SK-N-SH (cell line): ENCODE results near the gene SLC7A8. TPM values are rescaled to one million over a fixed set of nuclear protein-coding genes. Genes with fewer than 3 reads are reported as not detected.

Source experiments
- CTCF ChIA-PET: fragments of 300-600, 350-600 bp; formaldehyde crosslinking; extraction: SDS; loops from one replicate; lab custom pipeline; 2021; lab: Yijun Ruan, JAX
- POLR2A ChIA-PET: fragments of 350-600 bp; sonication (Branson Sonifier 250); formaldehyde crosslinking; extraction: SDS; loops from one replicate; lab custom pipeline; 2020; ENCODE audit warnings: antibody characterized with exemption, inconsistent platforms; lab: Yijun Ruan, JAX
- DNase-seq: peaks from one replicate; pipeline ENCODE4 v3.0.0; 2012
- H2AFZ ChIP-seq: fragments of 200-600 bp; sonication (generic); 2 replicates; pipeline ENCODE4 v1.8.1; 2016; ENCODE audit warnings: antibody characterized with exemption, mild to moderate bottlenecking, low read depth
- H3F3A ChIP-seq: fragments of 200-600 bp; sonication (generic); replicated peaks from 2 replicates; pipeline ENCODE3; 2016; ENCODE audit warnings: antibody characterized with exemption, mild to moderate bottlenecking; ENCODE audit not compliant: insufficient read depth
- H3K27ac ChIP-seq, 2 experiments: fragments of 200-500 bp in 1 of 2; fragments of 200-600 bp in 1 of 2; sonication (Bioruptor generic) in 1 of 2; sonication (generic), shearing (Covaris generic) in 1 of 2; 2 replicates each; pipeline versions ENCODE4 v1.5.1 to v1.6.1; 2014 to 2016; ENCODE audit warnings: low read depth in 2 of 2, inconsistent platforms in 1 of 2, low read length in 1 of 2, mild to moderate bottlenecking in 1 of 2, mixed read lengths in 1 of 2
- H3K27me3 ChIP-seq: fragments of 200-600 bp; sonication (generic), shearing (Covaris generic); 2 replicates; pipeline ENCODE4 v1.6.1; 2016; ENCODE audit warnings: mixed run types; ENCODE audit not compliant: insufficient read depth
- H3K36me3 ChIP-seq, 2 experiments: fragments of 200-500 bp in 1 of 2; fragments of 200-600 bp in 1 of 2; sonication (Bioruptor generic) in 1 of 2; sonication (generic) in 1 of 2; replicated peaks in 1 of 2; 2 replicates each; pipeline versions ENCODE3 to v1.5.1; 2014 to 2016; ENCODE audit warnings: low read length in 1 of 2, mild to moderate bottlenecking in 1 of 2; ENCODE audit not compliant: insufficient read depth in 2 of 2, control insufficient read depth in 1 of 2
- H3K4me1 ChIP-seq, 2 experiments: fragments of 200-500 bp in 1 of 2; fragments of 200-600 bp in 1 of 2; sonication (Bioruptor generic) in 1 of 2; sonication (generic), shearing (Covaris generic) in 1 of 2; 2 replicates each; pipeline versions ENCODE4 v1.5.1 to v1.6.1; 2014 to 2016; ENCODE audit warnings: low read depth in 1 of 2, low read length in 1 of 2, mixed run types in 1 of 2; ENCODE audit not compliant: insufficient read depth in 2 of 2, control insufficient read depth in 1 of 2
- H3K4me2 ChIP-seq: fragments of 200-600 bp; sonication (generic), shearing (Covaris generic); 2 replicates; pipeline ENCODE4 v1.6.1; 2017; ENCODE audit warnings: mixed run types
- H3K4me3 ChIP-seq, 2 experiments: fragments of 200-500 bp in 1 of 2; fragments of 200-600 bp in 1 of 2; sonication (Bioruptor generic) in 1 of 2; sonication (generic), shearing (Covaris generic) in 1 of 2; 2 replicates each; pipeline versions ENCODE4 v1.5.1 to v1.8.1; 2014 to 2016; ENCODE audit warnings: low read depth in 2 of 2, inconsistent platforms in 1 of 2, low read length in 1 of 2, mild to moderate bottlenecking in 1 of 2, mixed read lengths in 1 of 2, moderate library complexity in 1 of 2
- H3K79me2 ChIP-seq: fragments of 200-600 bp; sonication (generic); 2 replicates; pipeline ENCODE4 v1.8.1; 2017; ENCODE audit warnings: mild to moderate bottlenecking; ENCODE audit not compliant: insufficient read depth
- H3K9ac ChIP-seq: fragments of 200-600 bp; sonication (generic); 2 replicates; pipeline ENCODE4 v1.6.1; 2017; ENCODE audit warnings: mixed run types
- H3K9me2 ChIP-seq: fragments of 200-600 bp; sonication (generic); 2 replicates; pipeline ENCODE4 v1.6.1; 2017; ENCODE audit warnings: mixed run types
- H3K9me3 ChIP-seq: fragments of 200-600 bp; sonication (generic); 2 replicates; pipeline ENCODE4 v1.6.1; 2017; ENCODE audit warnings: mixed run types, mild to moderate bottlenecking, moderate library complexity
- H4K20me1 ChIP-seq: fragments of 200-600 bp; sonication (generic); 2 replicates; pipeline ENCODE4 v1.6.1; 2017; ENCODE audit warnings: mild to moderate bottlenecking, mixed run types; ENCODE audit not compliant: insufficient read depth
- ELF1 ChIP-seq: IDR thresholded peaks from 2 replicates; pipeline ENCODE4 v1.4.0; 2012
- EZH2phosphoT487 ChIP-seq: fragments of 200-600 bp; sonication (generic); IDR thresholded peaks from 2 replicates; pipeline ENCODE4 v1.6.1; 2017; ENCODE audit warnings: low read depth, mixed run types, mild to moderate bottlenecking, antibody characterized with exemption, moderate library complexity, borderline replicate concordance
- FOXM1 ChIP-seq: IDR thresholded peaks from 2 replicates; pipeline ENCODE4 v1.4.0; 2012; ENCODE audit warnings: low read depth, mild to moderate bottlenecking
- JUND ChIP-seq: IDR thresholded peaks from 2 replicates; pipeline ENCODE4 v1.4.0; 2012
- MXI1 ChIP-seq: IDR thresholded peaks from 2 replicates; pipeline ENCODE4 v1.6.1; 2012; ENCODE audit warnings: mild to moderate bottlenecking, low read depth, low read length, improper control_type of control experiment
- NRF1 ChIP-seq: IDR thresholded peaks from 2 replicates; pipeline ENCODE4 v1.6.1; 2012; ENCODE audit warnings: low read depth, mild to moderate bottlenecking, low read length
- POLR2AphosphoS5 ChIP-seq: IDR thresholded peaks from 2 replicates; pipeline ENCODE4 v1.6.1; 2012; ENCODE audit warnings: low read depth, low read length
- RCOR1 ChIP-seq: fragments of 150-350 bp; IDR thresholded peaks from 2 replicates; pipeline ENCODE4 v1.6.1; 2017; ENCODE audit warnings: antibody characterized with exemption, low read length
- RFX5 ChIP-seq: IDR thresholded peaks from 2 replicates; pipeline ENCODE4 v1.6.1; 2012; ENCODE audit warnings: mild to moderate bottlenecking, improper control_type of control experiment, low read length
- SMC3 ChIP-seq: IDR thresholded peaks from 2 replicates; pipeline ENCODE4 v1.6.1; 2012; ENCODE audit warnings: low read depth, low read length, improper control_type of control experiment
- TAF1 ChIP-seq: IDR thresholded peaks from 2 replicates; pipeline ENCODE4 v1.6.1; 2012; ENCODE audit warnings: low read depth, mild to moderate bottlenecking, low read length, moderate library complexity, borderline replicate concordance
- TEAD4 ChIP-seq: IDR thresholded peaks from 2 replicates; pipeline ENCODE4 v1.4.0; 2012; ENCODE audit warnings: mild to moderate bottlenecking, borderline replicate concordance; ENCODE audit not compliant: insufficient read depth
- YY1 ChIP-seq: IDR thresholded peaks from 2 replicates; pipeline ENCODE4 v1.4.0; 2012; ENCODE audit warnings: low read depth, mild to moderate bottlenecking
- WGBS: methylation state at CpG from one replicate; pipeline ENCODE4 v1.1.6; 2017; ENCODE audit warnings: low lambda C conversion rate; 5-methylcytosine and 5-hydroxymethylcytosine counted together
- polyA plus RNA-seq, 3 experiments: library from polyadenylated mRNA; depleted of rRNA; stranded (reverse); fragments of >200 nt; gene quantifications; 2 replicates each; pipeline ENCODE4 v1.2.3, GENCODE V29; 2012
- TF ChIP-seq, protein P1 (sequence below): fragments of 150-350 bp; IDR thresholded peaks from 2 replicates; pipeline ENCODE4 v1.6.1; 2016; ENCODE audit warnings: mild to moderate bottlenecking, low read depth, low read length
- TF ChIP-seq, protein P2 (sequence below): IDR thresholded peaks from 2 replicates; pipeline ENCODE4 v1.4.0; 2012; ENCODE audit warnings: low read depth, borderline replicate concordance
- TF ChIP-seq, protein P3 (sequence below): IDR thresholded peaks from 2 replicates; pipeline ENCODE4 v1.4.0; 2012; ENCODE audit warnings: low read depth, borderline replicate concordance
- TF ChIP-seq, protein P4 (sequence below): IDR thresholded peaks from 2 replicates; pipeline ENCODE4; 2012

Gene SLC7A8
- polyA plus RNA-seq, 1 of the 3 experiments (the other 2 are of a cell fraction), result 1.4 TPM

DNA sequence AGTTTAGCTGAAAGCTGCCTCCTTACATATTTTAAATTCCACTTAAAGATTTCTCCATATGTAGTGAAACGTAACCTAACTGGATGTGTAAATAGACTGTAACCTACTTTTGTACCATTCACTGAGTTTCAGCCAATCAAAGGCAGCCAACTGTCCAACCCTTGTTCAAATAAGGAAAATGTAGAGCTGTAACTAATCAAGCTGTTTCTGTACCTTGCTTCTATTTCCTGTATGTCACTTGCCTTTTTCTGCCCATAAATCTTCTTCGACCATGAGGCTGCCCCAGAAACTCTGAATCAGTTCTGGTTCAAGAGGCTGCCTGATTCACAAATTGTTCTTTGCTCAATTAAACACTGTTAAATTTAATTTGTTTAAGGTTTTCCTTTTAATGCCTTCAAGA is 6.3 kb downstream of the SLC7A8 start:
- Histone ChIP-seq H3K9me3 (no peaks in the 10 kb centered on the region), H4K20me1 (no peaks in the 10 kb centered on the region), H3K9ac (no peak overlapping the region), H3K27ac (no peak overlapping the region), H3K9me2 (no peaks in the 10 kb centered on the region), H3F3A (no peaks in the 10 kb centered on the region), H3K36me3 (no peaks in the 10 kb centered on the region), H3K4me3 (no peak overlapping the region), H3K79me2 (no peaks in the 10 kb centered on the region), H3K4me1 (no peaks in the 10 kb centered on the region), H2AFZ (peak overlapping the region; percentile 7; the same call in 1 of the 2 replicates), H3K4me2 (no peak overlapping the region), H3K27me3 (peaks cover 20% of the 10 kb centered on the region)
- WGBS, result 44% methylated on average over 2 of the region's 2 CpGs
- POLR2A ChIA-PET, result interaction anchor here (0.6 kb wide), 1 partner anchor 1293 kb away, joined by 3 read pairs; no protein-coding TSS in a partner anchor
- no peak for DNase-seq
- no peak for TF ChIP-seq POLR2AphosphoS5
- no peak for TF ChIP-seq YY1
- no peak for TF ChIP-seq TEAD4
- TF ChIP-seq, protein P1, sequence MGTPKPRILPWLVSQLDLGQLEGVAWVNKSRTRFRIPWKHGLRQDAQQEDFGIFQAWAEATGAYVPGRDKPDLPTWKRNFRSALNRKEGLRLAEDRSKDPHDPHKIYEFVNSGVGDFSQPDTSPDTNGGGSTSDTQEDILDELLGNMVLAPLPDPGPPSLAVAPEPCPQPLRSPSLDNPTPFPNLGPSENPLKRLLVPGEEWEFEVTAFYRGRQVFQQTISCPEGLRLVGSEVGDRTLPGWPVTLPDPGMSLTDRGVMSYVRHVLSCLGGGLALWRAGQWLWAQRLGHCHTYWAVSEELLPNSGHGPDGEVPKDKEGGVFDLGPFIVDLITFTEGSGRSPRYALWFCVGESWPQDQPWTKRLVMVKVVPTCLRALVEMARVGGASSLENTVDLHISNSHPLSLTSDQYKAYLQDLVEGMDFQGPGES, result no peak
- no peak for TF ChIP-seq RCOR1
- TF ChIP-seq ELF1, result no peak
- TF ChIP-seq JUND, result no peak
- TF ChIP-seq RFX5, result no peak
- TF ChIP-seq NRF1, result no peak
- TF ChIP-seq SMC3, result no peak
- TF ChIP-seq MXI1, result no peak
- TF ChIP-seq, protein P2, sequence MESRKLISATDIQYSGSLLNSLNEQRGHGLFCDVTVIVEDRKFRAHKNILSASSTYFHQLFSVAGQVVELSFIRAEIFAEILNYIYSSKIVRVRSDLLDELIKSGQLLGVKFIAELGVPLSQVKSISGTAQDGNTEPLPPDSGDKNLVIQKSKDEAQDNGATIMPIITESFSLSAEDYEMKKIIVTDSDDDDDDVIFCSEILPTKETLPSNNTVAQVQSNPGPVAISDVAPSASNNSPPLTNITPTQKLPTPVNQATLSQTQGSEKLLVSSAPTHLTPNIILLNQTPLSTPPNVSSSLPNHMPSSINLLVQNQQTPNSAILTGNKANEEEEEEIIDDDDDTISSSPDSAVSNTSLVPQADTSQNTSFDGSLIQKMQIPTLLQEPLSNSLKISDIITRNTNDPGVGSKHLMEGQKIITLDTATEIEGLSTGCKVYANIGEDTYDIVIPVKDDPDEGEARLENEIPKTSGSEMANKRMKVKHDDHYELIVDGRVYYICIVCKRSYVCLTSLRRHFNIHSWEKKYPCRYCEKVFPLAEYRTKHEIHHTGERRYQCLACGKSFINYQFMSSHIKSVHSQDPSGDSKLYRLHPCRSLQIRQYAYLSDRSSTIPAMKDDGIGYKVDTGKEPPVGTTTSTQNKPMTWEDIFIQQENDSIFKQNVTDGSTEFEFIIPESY, result no peak
- CTCF ChIA-PET, result interaction anchor here (1.4 to 16.8 kb wide), 3 partner anchors 9 to 60 kb away, joined by 3 to 495 read pairs (median 48); partner anchors contain the start of gene CEBPE

DNA sequence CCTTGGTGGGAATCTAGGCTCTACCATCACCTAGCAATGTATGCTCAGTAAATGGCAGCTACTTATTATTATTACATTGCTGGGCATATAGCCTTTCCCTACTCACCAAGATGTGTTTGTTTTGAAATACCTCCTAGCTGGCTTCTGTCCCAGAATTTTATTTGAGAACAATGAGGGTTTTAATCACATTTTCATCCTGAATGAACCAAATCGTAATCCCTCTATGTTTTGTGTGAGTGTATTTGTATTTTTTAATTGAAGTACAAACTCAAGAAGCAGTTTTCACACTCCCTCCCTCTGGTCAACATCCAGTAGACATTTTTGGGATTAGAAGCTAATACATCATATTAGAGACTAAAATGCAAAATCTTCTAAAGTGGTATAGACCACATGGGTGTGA is 7.6 kb downstream of the SLC7A8 start:
- Histone ChIP-seq H2AFZ (no peak overlapping the region), H3K4me3 (no peak overlapping the region), H3K27ac (no peak overlapping the region), H3K9me2 (no peaks in the 10 kb centered on the region), H3K9ac (no peak overlapping the region), H4K20me1 (no peaks in the 10 kb centered on the region), H3K79me2 (no peaks in the 10 kb centered on the region), H3K4me2 (peak overlapping the region; percentile 7; the same call in 1 of the 2 replicates), H3K4me1 (no peaks in the 10 kb centered on the region), H3K36me3 (no peaks in the 10 kb centered on the region), H3F3A (peaks cover 6% of the 10 kb centered on the region), H3K27me3 (peaks cover 13% of the 10 kb centered on the region; the same call in 1 of the 2 replicates), H3K9me3 (no peaks in the 10 kb centered on the region)
- ChIA-PET POLR2A (no interaction called here), CTCF (interaction anchor here (0.9 to 16.8 kb wide), 4 partner anchors 10 to 107 kb away, joined by 3 to 495 read pairs (median 26); partner anchors contain the start of gene CEBPE)
- DNase-seq, result no peak
- 0% methylated on average over 1 of the region's 1 CpG for WGBS
- TF ChIP-seq FOXM1 (no peak), EZH2phosphoT487 (no peak), TAF1 (no peak)
- TF ChIP-seq, protein P3, sequence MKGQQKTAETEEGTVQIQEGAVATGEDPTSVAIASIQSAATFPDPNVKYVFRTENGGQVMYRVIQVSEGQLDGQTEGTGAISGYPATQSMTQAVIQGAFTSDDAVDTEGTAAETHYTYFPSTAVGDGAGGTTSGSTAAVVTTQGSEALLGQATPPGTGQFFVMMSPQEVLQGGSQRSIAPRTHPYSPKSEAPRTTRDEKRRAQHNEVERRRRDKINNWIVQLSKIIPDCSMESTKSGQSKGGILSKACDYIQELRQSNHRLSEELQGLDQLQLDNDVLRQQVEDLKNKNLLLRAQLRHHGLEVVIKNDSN, result no peak
- TF ChIP-seq, protein P4, sequence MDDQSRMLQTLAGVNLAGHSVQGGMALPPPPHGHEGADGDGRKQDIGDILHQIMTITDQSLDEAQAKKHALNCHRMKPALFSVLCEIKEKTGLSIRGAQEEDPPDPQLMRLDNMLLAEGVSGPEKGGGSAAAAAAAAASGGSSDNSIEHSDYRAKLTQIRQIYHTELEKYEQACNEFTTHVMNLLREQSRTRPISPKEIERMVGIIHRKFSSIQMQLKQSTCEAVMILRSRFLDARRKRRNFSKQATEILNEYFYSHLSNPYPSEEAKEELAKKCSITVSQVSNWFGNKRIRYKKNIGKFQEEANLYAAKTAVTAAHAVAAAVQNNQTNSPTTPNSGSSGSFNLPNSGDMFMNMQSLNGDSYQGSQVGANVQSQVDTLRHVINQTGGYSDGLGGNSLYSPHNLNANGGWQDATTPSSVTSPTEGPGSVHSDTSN, result no peak
